GM21360 (cell line): ENCODE measurements around the gene BSCL2.
A peak's percentile ranks its signal among the peaks of the same experiment; 100 is the strongest.
"Not testable (repeated sequence)": the region's sequence is repeated elsewhere in the genome, so short reads cannot be mapped to it uniquely, and the experiment has no call there.

Experiments
- ATAC-seq: cut with Tn5 transposase; IDR thresholded peaks from one replicate; pipeline ENCODE4 v1.9.1; 2021; ENCODE audit warnings: mild to moderate bottlenecking, moderate library complexity; ENCODE audit not compliant: unreplicated experiment

The BSCL2 gene

GRCh38 chr11:62688491-62688890 is 18.7 kb downstream of the BSCL2 start:
- no peak for ATAC-seq

DNA sequence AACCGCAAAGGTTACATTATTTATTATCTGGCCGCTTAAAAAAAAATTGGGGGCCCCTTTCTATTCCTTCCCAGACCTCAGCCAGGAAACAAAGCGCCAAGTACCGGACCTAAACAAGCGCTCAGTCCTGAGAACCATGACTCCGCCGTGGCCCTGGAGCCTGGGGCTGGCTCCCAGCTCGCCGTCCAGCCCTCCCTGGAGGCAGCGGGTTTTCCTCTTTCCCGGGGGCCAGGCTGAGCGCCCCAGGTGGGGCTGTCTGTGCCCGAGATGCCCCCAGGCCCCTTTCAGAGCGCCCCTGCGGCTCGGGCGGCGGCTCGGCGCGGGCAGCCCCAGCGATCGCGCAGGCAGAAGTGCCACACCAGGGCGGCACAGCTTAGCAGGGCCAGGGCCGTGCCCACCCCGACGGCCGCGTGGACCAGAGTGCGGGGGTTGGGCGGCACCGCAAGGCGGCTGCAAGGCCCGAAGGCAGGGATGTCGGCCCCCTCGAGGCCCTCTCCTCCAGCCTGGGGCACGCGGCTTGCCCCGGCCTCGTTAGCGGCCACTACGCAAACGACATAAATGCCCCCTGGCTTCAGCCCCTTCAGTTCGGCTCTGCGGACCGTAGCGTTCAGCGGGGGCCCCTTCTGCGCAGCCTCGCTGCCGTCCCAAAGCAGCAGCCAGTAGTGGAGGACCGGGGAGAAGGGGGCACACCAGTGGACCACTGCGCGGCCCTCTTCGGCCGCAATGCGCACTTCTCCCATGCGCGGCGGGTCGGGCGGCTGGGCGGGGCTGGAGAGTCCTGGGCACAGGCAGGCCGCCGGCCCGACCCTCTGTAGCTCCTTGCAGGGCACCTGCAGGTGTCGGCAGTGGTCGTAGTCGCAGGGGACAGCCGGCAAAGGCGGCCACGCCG is 19.5 kb downstream of the BSCL2 start:
- no peak for ATAC-seq

DNA sequence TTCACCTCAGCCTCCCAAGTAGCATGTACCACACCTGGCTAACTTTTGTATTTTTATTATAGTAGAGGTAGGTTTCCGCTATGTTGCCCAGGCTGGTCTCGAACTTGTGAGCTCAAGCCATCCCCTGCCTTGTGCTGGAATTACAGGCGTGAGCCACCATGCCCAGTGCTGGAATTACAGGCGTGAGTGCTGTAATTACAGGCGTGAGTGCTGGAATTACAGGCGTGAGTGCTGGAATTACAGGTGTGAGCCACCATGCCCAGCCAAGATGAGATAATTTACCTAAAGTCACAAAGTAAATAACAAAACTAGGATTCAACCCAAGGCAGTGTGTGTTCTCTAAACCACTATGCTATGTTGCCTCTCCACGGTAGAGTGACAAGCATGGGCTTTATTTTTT is 24.7 kb downstream of the BSCL2 start:
- no peak for ATAC-seq

DNA sequence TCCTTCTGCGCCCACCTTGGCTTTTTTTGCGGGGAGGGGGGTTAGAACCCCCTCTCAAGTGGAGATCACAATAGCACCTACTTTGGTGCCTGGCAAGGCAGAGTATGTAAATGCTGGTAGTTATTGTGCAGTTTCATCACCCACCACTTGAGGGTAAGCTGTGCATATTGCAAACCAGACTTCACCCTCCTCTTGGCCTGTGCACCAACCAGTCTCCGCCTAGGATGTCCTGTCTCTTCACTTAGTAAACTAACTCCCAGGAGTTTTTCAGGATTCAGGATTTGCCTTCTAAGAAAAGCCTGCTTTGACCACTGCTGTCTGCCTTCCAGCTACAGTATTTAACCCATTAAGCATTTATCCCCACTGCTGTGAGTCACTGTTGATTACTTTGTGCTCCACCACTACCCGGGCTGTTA is 26.4 kb downstream of the BSCL2 start:
- no peak for ATAC-seq

GRCh38 chr11:62678770-62679696 is 28.2 kb downstream of the BSCL2 start, which contains the start of gene UBXN1:
Gene UBXN1 (minus strand): TSS chr11:62679073. CDS start chr11:62678923, 150 bp downstream.
- ATAC-seq, result peak; percentile 65

DNA sequence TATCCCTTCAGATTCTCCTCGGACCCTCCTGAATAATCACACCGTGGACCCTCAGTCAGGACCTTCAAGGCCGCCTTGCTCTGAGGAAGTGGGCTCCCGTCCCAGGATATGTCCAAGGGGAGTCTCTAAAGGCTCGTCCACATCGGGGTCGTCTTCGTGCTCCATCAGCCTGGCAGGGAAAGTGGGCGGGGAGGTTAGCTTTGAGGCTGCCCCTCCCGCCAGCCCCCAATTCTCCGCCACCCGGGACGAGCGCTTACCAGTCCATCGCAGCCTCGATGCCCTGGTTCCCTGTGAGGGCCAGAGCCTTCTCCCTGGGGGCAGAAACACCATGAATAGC is 28.8 kb downstream of the BSCL2 start:
- no peak for ATAC-seq

DNA sequence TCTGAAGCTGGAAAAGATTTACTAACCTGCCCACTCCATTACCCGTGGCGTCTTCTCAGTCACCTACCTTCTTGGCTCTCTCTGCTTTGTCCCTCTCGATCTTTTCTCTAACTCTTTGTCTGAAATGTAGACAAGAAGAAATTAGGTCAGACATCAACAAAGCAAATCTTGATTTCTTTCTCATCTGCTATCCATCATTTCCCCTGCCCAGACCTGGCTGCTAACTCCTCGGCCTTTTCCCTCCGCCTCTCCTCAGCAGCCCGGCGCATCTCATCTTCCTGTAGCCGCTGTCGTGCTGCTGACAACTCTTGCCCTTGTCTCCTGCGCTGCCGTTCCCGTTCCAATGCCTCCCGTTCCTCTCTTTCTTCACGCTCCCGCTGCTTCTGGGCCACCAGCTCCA is 29.5 kb downstream of the BSCL2 start:
- no peak for ATAC-seq

GRCh38 chr11:62677156-62677555 is 30.1 kb downstream of the BSCL2 start:
- ATAC-seq, result no peak

- ATAC-seq, result no peak
These were observed 30.5 kb downstream of the BSCL2 start for GRCh38 chr11:62676698-62677097.

- not testable (repeated sequence) for ATAC-seq
These were observed 31.8 kb downstream of the BSCL2 start for GRCh38 chr11:62675415-62675814.

GRCh38 chr11:62673196-62673525 is 34.1 kb downstream of the BSCL2 start:
- ATAC-seq, result no peak

DNA sequence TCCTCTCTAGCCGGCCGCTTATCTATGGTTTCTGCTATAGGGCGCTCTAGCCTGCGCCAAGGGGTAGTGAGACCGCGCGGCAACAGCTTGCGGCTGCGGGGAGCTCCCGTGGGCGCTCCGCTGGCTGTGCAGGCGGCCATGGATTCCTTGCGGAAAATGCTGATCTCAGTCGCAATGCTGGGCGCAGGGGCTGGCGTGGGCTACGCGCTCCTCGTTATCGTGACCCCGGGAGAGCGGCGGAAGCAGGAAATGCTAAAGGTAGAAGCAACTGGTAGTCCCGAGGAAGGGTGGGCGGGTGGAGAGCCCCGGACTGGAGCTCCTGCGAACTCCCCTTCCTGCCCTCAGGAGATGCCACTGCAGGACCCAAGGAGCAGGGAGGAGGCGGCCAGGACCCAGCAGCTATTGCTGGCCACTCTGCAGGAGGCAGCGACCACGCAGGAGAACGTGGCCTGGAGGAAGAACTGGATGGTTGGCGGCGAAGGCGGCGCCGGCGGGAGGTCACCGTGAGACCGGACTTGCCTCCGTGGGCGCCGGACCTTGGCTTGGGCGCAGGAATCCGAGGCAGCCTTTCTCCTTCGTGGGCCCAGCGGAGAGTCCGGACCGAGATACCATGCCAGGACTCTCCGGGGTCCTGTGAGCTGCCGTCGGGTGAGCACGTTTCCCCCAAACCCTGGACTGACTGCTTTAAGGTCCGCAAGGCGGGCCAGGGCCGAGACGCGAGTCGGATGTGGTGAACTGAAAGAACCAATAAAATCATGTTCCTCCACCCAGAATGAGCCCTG is 35.4 kb downstream of the BSCL2 start, which contains the start of the genes LBHD1 and UQCC3:
LBHD1 (minus strand) TSS at position 660 of the 782 bp plus-strand sequence. CDS start 2,236 bp downstream, outside the sequence.
UQCC3 (plus strand) TSS at position 66 of the 782 bp plus-strand sequence; CDS start at position 139, 73 bp downstream.
- ATAC-seq, result peak; percentile 52

DNA sequence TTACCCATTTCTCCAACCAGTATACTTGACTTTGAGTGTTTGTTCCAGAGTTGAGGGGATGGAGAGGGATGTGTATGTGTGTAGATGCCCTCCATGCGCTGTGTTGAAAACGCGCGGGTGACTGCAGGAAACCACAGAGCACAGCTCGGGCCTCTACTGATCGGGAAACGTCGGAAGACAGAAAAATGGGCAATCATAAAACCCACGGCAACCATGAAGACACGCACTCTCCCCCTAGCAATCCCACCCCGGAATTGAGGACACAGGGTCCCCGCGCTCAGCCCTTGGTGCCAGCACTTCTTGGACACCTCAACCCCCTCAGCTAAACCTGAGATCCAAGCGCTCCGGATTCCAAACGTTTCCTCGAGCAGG is 36.0 kb downstream of the BSCL2 start:
- no peak for ATAC-seq

DNA sequence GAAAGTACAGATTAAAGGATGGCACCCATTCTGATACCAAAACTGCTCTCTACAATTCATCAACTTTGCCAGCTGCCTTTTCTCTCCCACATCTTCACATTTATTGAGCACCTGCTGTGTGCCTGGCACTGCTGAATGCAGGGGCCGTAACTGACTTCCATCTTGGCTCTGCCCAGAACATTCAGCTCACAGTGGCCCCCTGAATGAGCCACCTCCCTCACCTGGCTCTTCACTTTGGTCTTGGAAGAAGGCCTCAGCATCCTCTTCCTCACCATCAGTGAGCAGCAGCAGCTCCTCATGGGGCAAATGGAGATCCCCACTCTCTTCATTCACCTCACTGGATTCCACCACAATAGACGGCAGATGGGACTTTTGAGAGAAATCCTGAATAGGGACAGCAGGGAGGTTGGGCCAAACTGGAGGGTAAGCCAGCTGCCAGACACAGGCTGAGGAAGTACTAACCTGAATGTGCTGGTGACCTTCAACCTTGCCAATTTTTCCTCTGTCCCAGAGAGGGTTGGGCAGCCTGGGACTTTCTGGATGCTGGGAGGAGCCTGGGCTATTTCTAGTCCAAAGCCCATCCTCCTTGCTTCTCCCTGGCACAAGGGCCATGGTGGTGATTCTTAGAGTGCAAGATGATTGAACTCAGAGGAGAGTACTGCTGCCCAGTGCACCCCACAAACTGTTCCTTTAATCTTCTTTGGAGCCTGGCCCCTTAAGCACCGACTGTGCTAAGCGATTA is 37.6 kb downstream of the BSCL2 start:
- ATAC-seq, result no peak

DNA sequence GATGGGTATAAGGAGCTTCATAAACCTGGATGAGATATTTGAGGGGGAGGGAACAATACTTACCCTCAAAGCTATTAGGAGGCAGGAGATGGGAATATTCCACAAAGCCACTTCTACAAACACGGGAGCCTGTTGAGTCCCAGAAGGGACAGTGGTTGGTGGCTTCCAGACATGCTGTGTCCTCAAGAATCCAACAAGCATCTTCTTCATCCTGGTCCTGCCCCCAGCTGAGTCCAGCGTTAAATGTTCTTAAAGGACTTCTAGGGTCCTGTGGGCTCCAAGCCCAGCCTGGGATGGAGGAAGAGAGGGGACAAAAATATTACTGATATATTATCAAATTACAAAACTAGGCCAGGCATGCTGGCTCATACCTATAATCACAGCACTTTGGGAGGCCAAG is 39.8 kb downstream of the BSCL2 start:
- ATAC-seq, result no peak

- no peak for ATAC-seq
These were observed 40.8 kb downstream of the BSCL2 start for GRCh38 chr11:62666259-62666926.

DNA sequence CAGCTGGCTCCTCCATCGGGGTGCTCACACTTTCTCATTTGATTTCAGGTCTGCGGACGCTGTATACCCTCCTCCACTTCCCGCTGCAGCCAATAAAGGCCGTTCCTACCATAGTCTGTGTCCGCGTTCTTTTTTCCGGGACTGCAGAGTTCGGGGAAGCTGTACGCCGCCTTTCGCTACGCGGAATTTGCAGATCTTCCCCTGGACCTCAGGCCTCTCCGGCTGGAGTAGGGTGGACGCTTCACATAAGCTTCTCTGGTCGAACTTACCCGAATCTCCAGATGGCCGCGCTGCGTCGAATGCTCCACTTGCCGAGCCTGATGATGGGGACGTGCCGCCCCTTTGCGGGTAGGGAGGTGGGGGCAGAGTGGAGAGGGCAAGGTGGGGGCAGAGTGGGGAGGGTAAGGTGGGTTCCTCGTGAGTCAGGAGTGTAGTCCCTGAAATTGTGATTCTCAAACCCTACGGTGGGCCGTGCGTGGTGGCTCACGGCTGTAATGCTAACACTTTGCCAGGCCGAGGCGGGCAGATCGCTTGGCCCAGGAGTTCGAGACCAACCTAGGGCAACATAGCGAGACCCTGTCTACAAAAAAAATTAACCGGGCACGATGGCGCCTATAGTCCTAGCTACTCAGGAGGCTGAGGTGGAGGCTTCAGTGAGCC is 41.5 kb downstream of the BSCL2 start:
- ATAC-seq, result peak; percentile 13

- ATAC-seq, result peak; percentile 72
These were observed 42.1 kb downstream of the BSCL2 start, which contains the start of the genes C11orf98 and CSKMT for GRCh38 chr11:62665075-62665598. Gene C11orf98 (minus strand): TSS chr11:62665210. CDS start chr11:62665169, 41 bp downstream. Gene CSKMT (plus strand): TSS chr11:62665312. CDS start chr11:62665880, 568 bp downstream.
